Upper lobe of right lung (tissue), 1 donor: Measurements from ENCODE around the gene CAMSAP1. TPM values are rescaled to one million over a fixed set of nuclear protein-coding genes. Genes with fewer than 3 reads are reported as not detected.

ENCODE experiments used
- ATAC-seq: fragments of 200-7000 bp; cut with Tn5 transposase; one replicate; pipeline ENCODE4 v1.9.1; 2020; ENCODE audit warnings: mild to moderate bottlenecking, moderate library complexity
- DNase-seq: peaks from one replicate; pipeline ENCODE4 v3.0.0-alpha.2; 2020
- H3K27ac ChIP-seq: fragments of 200-600 bp; one replicate; pipeline ENCODE4 v1.8.0; 2022
- H3K27me3 ChIP-seq: fragments of 200-600 bp; one replicate; pipeline ENCODE4 v1.8.0; 2022; ENCODE audit warnings: mild to moderate bottlenecking
- H3K36me3 ChIP-seq: fragments of 200-600 bp; one replicate; pipeline ENCODE4 v1.8.0; 2022
- H3K4me1 ChIP-seq: fragments of 200-600 bp; one replicate; pipeline ENCODE4 v1.8.0; 2022
- H3K4me3 ChIP-seq: fragments of 200-600 bp; one replicate; pipeline ENCODE4 v1.8.0; 2022; ENCODE audit warnings: mild to moderate bottlenecking
- H3K9me3 ChIP-seq: fragments of 200-600 bp; one replicate; pipeline ENCODE4 v1.8.0; 2022
- CTCF ChIP-seq: fragments of 200-600 bp; IDR thresholded peaks from one replicate; pipeline ENCODE4 v1.8.0; 2022; ENCODE audit warnings: antibody characterized with exemption
- intact Hi-C: fragments of 100-400 bp; cut with DNase I; formaldehyde crosslinking; loops from one replicate; pipeline ENCODE4 v1.11.0; 2022
- total RNA-seq: library from RNA; stranded (reverse); fragmentation: NEBNext Ultra II Directional; extraction: Animal tissue kit (Norgen Biotek cat#: 25700); gene quantifications from one replicate; pipeline ENCODE4 v1.2.1, GENCODE V29; 2021
- donor health status: DM: no; HTN: yes; CAD: no; lungs with severe emphysema.

Gene CAMSAP1
- total RNA-seq, 1 donor from 2014 or later: 26.5 TPM

GRCh38 chr9:135785013-135785575, 122.3 kb downstream of the CAMSAP1 start:
- DNase-seq: no peak
- no peaks in the 10 kb centered on the region for H3K27me3 ChIP-seq
- no peak overlapping the region for H3K27ac ChIP-seq
- H3K4me3 ChIP-seq: no peak overlapping the region
- H3K36me3 ChIP-seq: no peaks in the 10 kb centered on the region
- intact Hi-C loops: no loop called here
- no peaks in the 10 kb centered on the region for H3K4me1 ChIP-seq
- TF ChIP-seq CTCF: no peak
- ATAC-seq: no peak
- no peaks in the 10 kb centered on the region for H3K9me3 ChIP-seq

GRCh38 chr9:135783540-135784245, 123.7 kb downstream of the CAMSAP1 start:
- H3K4me3 ChIP-seq: no peak overlapping the region
- H3K4me1 ChIP-seq: no peaks in the 10 kb centered on the region
- TF ChIP-seq CTCF: no peak
- DNase-seq: no peak
- no peaks in the 10 kb centered on the region for H3K9me3 ChIP-seq
- no peak overlapping the region for H3K27ac ChIP-seq
- intact Hi-C loops: no loop called here
- ATAC-seq: no peak
- H3K27me3 ChIP-seq: no peaks in the 10 kb centered on the region
- H3K36me3 ChIP-seq: no peaks in the 10 kb centered on the region

GRCh38 chr9:135782946-135783345, 124.4 kb downstream of the CAMSAP1 start:
- H3K4me3 ChIP-seq: no peak overlapping the region
- TF ChIP-seq CTCF: no peak
- H3K36me3 ChIP-seq: no peaks in the 10 kb centered on the region
- no peak overlapping the region for H3K27ac ChIP-seq
- no peak for ATAC-seq
- no peak for DNase-seq
- no peaks in the 10 kb centered on the region for H3K4me1 ChIP-seq
- intact Hi-C loops: no loop called here
- no peaks in the 10 kb centered on the region for H3K27me3 ChIP-seq
- H3K9me3 ChIP-seq: no peaks in the 10 kb centered on the region

- H3K27ac ChIP-seq: no peak overlapping the region
- no peak for DNase-seq
- no peaks in the 10 kb centered on the region for H3K9me3 ChIP-seq
- no peaks in the 10 kb centered on the region for H3K4me1 ChIP-seq
- H3K4me3 ChIP-seq: no peak overlapping the region
- H3K36me3 ChIP-seq: no peaks in the 10 kb centered on the region
- ATAC-seq: no peak
- intact Hi-C loops: no loop called here
- no peaks in the 10 kb centered on the region for H3K27me3 ChIP-seq
- no peak for TF ChIP-seq CTCF
Observed at GRCh38 chr9:135780626-135781025, 126.7 kb downstream of the CAMSAP1 start.

- Histone ChIP-seq H3K27me3 (no peaks in the 10 kb centered on the region), H3K36me3 (no peaks in the 10 kb centered on the region), H3K4me1 (no peaks in the 10 kb centered on the region), H3K4me3 (no peak overlapping the region), H3K27ac (no peak overlapping the region), H3K9me3 (no peaks in the 10 kb centered on the region)
- DNase-seq (no peak), ATAC-seq (no peak)
- intact Hi-C loops: no loop called here
- TF ChIP-seq CTCF: no peak
Observed at GRCh38 chr9:135780086-135780485, 127.3 kb downstream of the CAMSAP1 start.
